SK-N-SH (cell line): Measurements from ENCODE around the gene ALPG. TPM values are rescaled to one million over a fixed set of nuclear protein-coding genes. Genes with fewer than 3 reads are reported as not detected.
"Not testable (repeated sequence)": the region's sequence is repeated elsewhere in the genome, so short reads cannot be mapped to it uniquely, and the experiment has no call there.

ENCODE experiments used
- CTCF ChIA-PET: fragments of 300-600, 350-600 bp; formaldehyde crosslinking; extraction: SDS; loops from one replicate; lab custom pipeline; 2021; lab: Yijun Ruan, JAX
- POLR2A ChIA-PET: fragments of 350-600 bp; sonication (Branson Sonifier 250); formaldehyde crosslinking; extraction: SDS; loops from one replicate; lab custom pipeline; 2020; ENCODE audit warnings: antibody characterized with exemption, inconsistent platforms; lab: Yijun Ruan, JAX
- DNase-seq: peaks from one replicate; pipeline ENCODE4 v3.0.0; 2012
- H2AFZ ChIP-seq: fragments of 200-600 bp; sonication (generic); 2 replicates; pipeline ENCODE4 v1.8.1; 2016; ENCODE audit warnings: antibody characterized with exemption, mild to moderate bottlenecking, low read depth
- H3F3A ChIP-seq: fragments of 200-600 bp; sonication (generic); replicated peaks from 2 replicates; pipeline ENCODE3; 2016; ENCODE audit warnings: antibody characterized with exemption, mild to moderate bottlenecking; ENCODE audit not compliant: insufficient read depth
- H3K27ac ChIP-seq, 2 experiments: fragments of 200-500 bp in 1 of 2; fragments of 200-600 bp in 1 of 2; sonication (Bioruptor generic) in 1 of 2; sonication (generic), shearing (Covaris generic) in 1 of 2; 2 replicates each; pipeline versions ENCODE4 v1.5.1 to v1.6.1; 2014 to 2016; ENCODE audit warnings: low read depth in 2 of 2, inconsistent platforms in 1 of 2, low read length in 1 of 2, mild to moderate bottlenecking in 1 of 2, mixed read lengths in 1 of 2
- H3K27me3 ChIP-seq: fragments of 200-600 bp; sonication (generic), shearing (Covaris generic); 2 replicates; pipeline ENCODE4 v1.6.1; 2016; ENCODE audit warnings: mixed run types; ENCODE audit not compliant: insufficient read depth
- H3K36me3 ChIP-seq, 2 experiments: fragments of 200-500 bp in 1 of 2; fragments of 200-600 bp in 1 of 2; sonication (Bioruptor generic) in 1 of 2; sonication (generic) in 1 of 2; replicated peaks in 1 of 2; 2 replicates each; pipeline versions ENCODE3 to v1.5.1; 2014 to 2016; ENCODE audit warnings: low read length in 1 of 2, mild to moderate bottlenecking in 1 of 2; ENCODE audit not compliant: insufficient read depth in 2 of 2, control insufficient read depth in 1 of 2
- H3K4me1 ChIP-seq, 2 experiments: fragments of 200-500 bp in 1 of 2; fragments of 200-600 bp in 1 of 2; sonication (Bioruptor generic) in 1 of 2; sonication (generic), shearing (Covaris generic) in 1 of 2; 2 replicates each; pipeline versions ENCODE4 v1.5.1 to v1.6.1; 2014 to 2016; ENCODE audit warnings: low read depth in 1 of 2, low read length in 1 of 2, mixed run types in 1 of 2; ENCODE audit not compliant: insufficient read depth in 2 of 2, control insufficient read depth in 1 of 2
- H3K4me2 ChIP-seq: fragments of 200-600 bp; sonication (generic), shearing (Covaris generic); 2 replicates; pipeline ENCODE4 v1.6.1; 2017; ENCODE audit warnings: mixed run types
- H3K4me3 ChIP-seq, 2 experiments: fragments of 200-500 bp in 1 of 2; fragments of 200-600 bp in 1 of 2; sonication (Bioruptor generic) in 1 of 2; sonication (generic), shearing (Covaris generic) in 1 of 2; 2 replicates each; pipeline versions ENCODE4 v1.5.1 to v1.8.1; 2014 to 2016; ENCODE audit warnings: low read depth in 2 of 2, inconsistent platforms in 1 of 2, low read length in 1 of 2, mild to moderate bottlenecking in 1 of 2, mixed read lengths in 1 of 2, moderate library complexity in 1 of 2
- H3K79me2 ChIP-seq: fragments of 200-600 bp; sonication (generic); 2 replicates; pipeline ENCODE4 v1.8.1; 2017; ENCODE audit warnings: mild to moderate bottlenecking; ENCODE audit not compliant: insufficient read depth
- H3K9ac ChIP-seq: fragments of 200-600 bp; sonication (generic); 2 replicates; pipeline ENCODE4 v1.6.1; 2017; ENCODE audit warnings: mixed run types
- H3K9me2 ChIP-seq: fragments of 200-600 bp; sonication (generic); 2 replicates; pipeline ENCODE4 v1.6.1; 2017; ENCODE audit warnings: mixed run types
- H3K9me3 ChIP-seq: fragments of 200-600 bp; sonication (generic); 2 replicates; pipeline ENCODE4 v1.6.1; 2017; ENCODE audit warnings: mixed run types, mild to moderate bottlenecking, moderate library complexity
- H4K20me1 ChIP-seq: fragments of 200-600 bp; sonication (generic); 2 replicates; pipeline ENCODE4 v1.6.1; 2017; ENCODE audit warnings: mild to moderate bottlenecking, mixed run types; ENCODE audit not compliant: insufficient read depth
- CHD2 ChIP-seq: fragments of 150-350 bp; IDR thresholded peaks from 2 replicates; pipeline ENCODE4 v1.6.1; 2018; ENCODE audit warnings: low read length; ENCODE audit not compliant: partially characterized antibody
- ELF1 ChIP-seq: IDR thresholded peaks from 2 replicates; pipeline ENCODE4 v1.4.0; 2012
- EZH2phosphoT487 ChIP-seq: fragments of 200-600 bp; sonication (generic); IDR thresholded peaks from 2 replicates; pipeline ENCODE4 v1.6.1; 2017; ENCODE audit warnings: low read depth, mixed run types, mild to moderate bottlenecking, antibody characterized with exemption, moderate library complexity, borderline replicate concordance
- FOXJ3 ChIP-seq: sonication (generic); formaldehyde crosslinking; IDR thresholded peaks from 2 replicates; pipeline ENCODE4 v1.5.1; 2020; ENCODE audit warnings: mild to moderate bottlenecking, missing genetic modification reagents
- GABPA ChIP-seq: IDR thresholded peaks from 2 replicates; pipeline ENCODE4 v1.4.0; 2012; ENCODE audit warnings: low read depth, mild to moderate bottlenecking
- GATA2 ChIP-seq: sonication (generic); formaldehyde crosslinking; IDR thresholded peaks from 2 replicates; pipeline ENCODE4 v1.5.0; 2020; ENCODE audit warnings: mild to moderate bottlenecking, missing genetic modification reagents
- MEF2A ChIP-seq: IDR thresholded peaks from 2 replicates; pipeline ENCODE4 v1.4.0; 2012; ENCODE audit warnings: low read depth, borderline replicate concordance
- NFIC ChIP-seq: IDR thresholded peaks from 2 replicates; pipeline ENCODE4 v1.4.0; 2012; ENCODE audit warnings: borderline replicate concordance
- NRF1 ChIP-seq: IDR thresholded peaks from 2 replicates; pipeline ENCODE4 v1.6.1; 2012; ENCODE audit warnings: low read depth, mild to moderate bottlenecking, low read length
- PBX3 ChIP-seq: IDR thresholded peaks from 2 replicates; pipeline ENCODE4; 2012
- RAD21 ChIP-seq: IDR thresholded peaks from 2 replicates; pipeline ENCODE4 v1.6.1; 2012; ENCODE audit warnings: mild to moderate bottlenecking, low read length
- RCOR1 ChIP-seq: fragments of 150-350 bp; IDR thresholded peaks from 2 replicates; pipeline ENCODE4 v1.6.1; 2017; ENCODE audit warnings: antibody characterized with exemption, low read length
- REST ChIP-seq: IDR thresholded peaks from 2 replicates; pipeline ENCODE4 v1.6.1; 2012; ENCODE audit warnings: mild to moderate bottlenecking, low read depth, low read length, moderate library complexity
- RFX5 ChIP-seq: IDR thresholded peaks from 2 replicates; pipeline ENCODE4 v1.6.1; 2012; ENCODE audit warnings: mild to moderate bottlenecking, improper control_type of control experiment, low read length
- SIN3A ChIP-seq: IDR thresholded peaks from 2 replicates; pipeline ENCODE4 v1.6.1; 2012; ENCODE audit warnings: low read depth, mild to moderate bottlenecking, low read length, moderate library complexity, borderline replicate concordance
- TEAD4 ChIP-seq: IDR thresholded peaks from 2 replicates; pipeline ENCODE4 v1.4.0; 2012; ENCODE audit warnings: mild to moderate bottlenecking, borderline replicate concordance; ENCODE audit not compliant: insufficient read depth
- USF1 ChIP-seq: IDR thresholded peaks from 2 replicates; pipeline ENCODE4 v1.4.0; 2012; ENCODE audit warnings: low read depth, borderline replicate concordance
- WGBS: methylation state at CpG from one replicate; pipeline ENCODE4 v1.1.6; 2017; ENCODE audit warnings: low lambda C conversion rate; 5-methylcytosine and 5-hydroxymethylcytosine counted together
- polyA plus RNA-seq, 3 experiments: library from polyadenylated mRNA; depleted of rRNA; stranded (reverse); fragments of >200 nt; gene quantifications; 2 replicates each; pipeline ENCODE4 v1.2.3, GENCODE V29; 2012
- TF ChIP-seq, protein P1 (sequence below): fragments of 150-350 bp; IDR thresholded peaks from 2 replicates; pipeline ENCODE4 v1.6.1; 2017; ENCODE audit warnings: antibody characterized with exemption, low read length, low read depth, borderline replicate concordance

The ALPG gene
- polyA plus RNA-seq, 1 of the 3 experiments (the other 2 are of a cell fraction) = not detected

DNA sequence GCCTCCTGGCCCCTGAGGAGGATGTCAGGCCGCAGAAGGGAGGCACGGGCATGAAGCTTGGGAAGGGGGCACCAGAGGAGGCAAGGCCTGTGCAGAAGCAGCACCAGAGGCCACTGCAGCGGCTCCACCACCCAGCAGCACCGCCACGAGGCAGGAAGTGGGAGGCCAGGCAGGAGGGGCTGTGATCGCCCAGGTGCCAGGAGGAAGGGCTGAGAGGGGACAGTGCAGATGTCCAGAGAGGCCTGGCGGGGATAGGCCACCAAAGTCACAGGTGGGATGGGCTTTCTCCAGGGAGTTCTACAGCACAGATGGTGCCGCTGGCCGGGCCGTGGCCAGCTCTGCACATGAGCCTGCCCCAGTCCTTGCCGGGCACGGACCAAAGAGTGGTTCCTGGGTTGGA lies 43.3 kb downstream of the ALPG start:
- no peak overlapping the region for H3K4me2 ChIP-seq
- ChIA-PET CTCF (interaction anchor here (10.0 kb wide), 1 partner anchor 73 kb away, joined by 196 read pairs; the partner anchor contains the start of genes CHRND and PRSS56), POLR2A (no interaction called here)
- no peaks in the 10 kb centered on the region for H3K9me2 ChIP-seq
- H4K20me1 ChIP-seq = no peaks in the 10 kb centered on the region
- DNase-seq = peak; percentile 20
- H3K79me2 ChIP-seq = no peaks in the 10 kb centered on the region
- TF ChIP-seq EZH2phosphoT487 (no peak), SIN3A (no peak), RAD21 (no peak), REST (no peak), TEAD4 (no peak), GATA2 (CRISPR knock-in tag) (no peak)
- no peak overlapping the region for H3K27ac ChIP-seq
- no peaks in the 10 kb centered on the region for H3K9me3 ChIP-seq
- no peaks in the 10 kb centered on the region for H3K36me3 ChIP-seq
- H3K4me1 ChIP-seq = no peaks in the 10 kb centered on the region
- peaks cover 5% of the 10 kb centered on the region for H3K27me3 ChIP-seq
- H3K4me3 ChIP-seq = no peak overlapping the region
- no peaks in the 10 kb centered on the region for H3F3A ChIP-seq
- WGBS = 53% methylated on average over 3 of the region's 12 CpGs
- no peak overlapping the region for H2AFZ ChIP-seq
- H3K9ac ChIP-seq = no peak overlapping the region

- H4K20me1 ChIP-seq, H3K9me3 ChIP-seq, H3K27ac ChIP-seq, H3K4me2 ChIP-seq, DNase-seq, H3K79me2 ChIP-seq, H3K4me1 ChIP-seq, POLR2A ChIA-PET, H3K4me3 ChIP-seq, H3K27me3 ChIP-seq, H3K36me3 ChIP-seq, H3F3A ChIP-seq, H2AFZ ChIP-seq, H3K9ac ChIP-seq, H3K9me2 ChIP-seq: not testable (repeated sequence)
- 59% methylated on average over 2 of the region's 3 CpGs for WGBS
- CTCF ChIA-PET = interaction anchor here (1.2 to 10.0 kb wide), 2 partner anchors 71 to 522 kb away, joined by 3 to 196 read pairs; partner anchors contain the start of genes CHRND and PRSS56
Observed at GRCh38 chr2:232451645-232452044, 45.0 kb downstream of the ALPG start.

- Histone ChIP-seq H3K4me3 (no peak overlapping the region), H3K79me2 (no peaks in the 10 kb centered on the region), H3K4me2 (no peak overlapping the region), H3K36me3 (no peaks in the 10 kb centered on the region), H4K20me1 (no peaks in the 10 kb centered on the region), H2AFZ (no peak overlapping the region), H3K27ac (no peak overlapping the region), H3K9ac (no peak overlapping the region), H3F3A (no peaks in the 10 kb centered on the region), H3K27me3 (peaks cover 5% of the 10 kb centered on the region), H3K4me1 (no peaks in the 10 kb centered on the region), H3K9me3 (no peaks in the 10 kb centered on the region), H3K9me2 (no peaks in the 10 kb centered on the region)
- ChIA-PET CTCF (interaction anchor here (1.3 kb wide), 2 partner anchors 15 to 548 kb away, joined by 3 to 4 read pairs; no protein-coding TSS in a partner anchor), POLR2A (no interaction called here)
- DNase-seq = peak; percentile 8
- 40% methylated on average over 8 of the region's 9 CpGs for WGBS
- TF ChIP-seq NRF1 (no peak), USF1 (no peak), NFIC (no peak), PBX3 (no peak), RFX5 (no peak), CHD2 (no peak), FOXJ3 (CRISPR knock-in tag) (no peak), GABPA (no peak), MEF2A (no peak), ELF1 (no peak), RCOR1 (no peak)
- TF ChIP-seq, protein P1, sequence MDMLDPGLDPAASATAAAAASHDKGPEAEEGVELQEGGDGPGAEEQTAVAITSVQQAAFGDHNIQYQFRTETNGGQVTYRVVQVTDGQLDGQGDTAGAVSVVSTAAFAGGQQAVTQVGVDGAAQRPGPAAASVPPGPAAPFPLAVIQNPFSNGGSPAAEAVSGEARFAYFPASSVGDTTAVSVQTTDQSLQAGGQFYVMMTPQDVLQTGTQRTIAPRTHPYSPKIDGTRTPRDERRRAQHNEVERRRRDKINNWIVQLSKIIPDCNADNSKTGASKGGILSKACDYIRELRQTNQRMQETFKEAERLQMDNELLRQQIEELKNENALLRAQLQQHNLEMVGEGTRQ = no peak
Observed at GRCh38 chr2:232454630-232455029, 48.0 kb downstream of the ALPG start.
